RPMI8226 (cell line): Measurements from ENCODE around the gene GIPC2.
A peak's percentile ranks its signal among the peaks of the same experiment; 100 is the strongest.

Experiments
- DNase-seq: peaks from one replicate; pipeline ENCODE4 v3.0.0-alpha.2; 2015

GIPC2 gene

DNA sequence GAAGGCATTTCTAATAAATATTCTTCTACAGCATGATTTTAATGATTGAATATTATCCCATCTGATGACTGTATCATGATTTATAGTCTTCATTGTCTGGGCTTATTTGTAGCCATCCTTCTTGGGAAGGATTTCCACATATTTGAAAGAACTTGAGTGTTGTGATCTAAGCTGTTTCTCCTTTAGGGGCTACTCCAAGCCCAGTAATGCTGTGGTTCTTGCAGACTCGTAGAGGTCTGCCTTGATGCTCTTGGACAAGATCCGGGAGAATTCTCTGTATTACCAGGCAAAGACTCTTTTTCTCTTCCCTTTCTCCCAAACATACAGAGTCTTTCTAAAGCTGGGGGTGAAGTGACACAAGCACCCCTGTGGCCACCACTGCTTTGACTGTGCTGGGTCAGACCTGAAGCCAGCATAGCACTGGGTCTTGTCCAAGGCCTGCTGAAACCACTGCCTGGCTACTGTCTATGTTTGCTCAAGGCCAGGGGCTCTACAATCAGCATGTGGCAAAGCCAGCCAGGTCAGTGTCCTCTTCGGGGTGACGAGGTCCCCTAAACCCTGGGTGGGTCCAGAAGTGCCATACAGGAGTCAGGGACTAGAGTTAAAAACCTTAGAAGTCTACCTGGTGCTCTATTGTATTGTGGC is 107.4 kb downstream of the GIPC2 start:
- no peak for DNase-seq

- DNase-seq, result peak; percentile 40
Observed at GRCh38 chr1:78155121-78155520, 109.4 kb downstream of the GIPC2 start.

DNA sequence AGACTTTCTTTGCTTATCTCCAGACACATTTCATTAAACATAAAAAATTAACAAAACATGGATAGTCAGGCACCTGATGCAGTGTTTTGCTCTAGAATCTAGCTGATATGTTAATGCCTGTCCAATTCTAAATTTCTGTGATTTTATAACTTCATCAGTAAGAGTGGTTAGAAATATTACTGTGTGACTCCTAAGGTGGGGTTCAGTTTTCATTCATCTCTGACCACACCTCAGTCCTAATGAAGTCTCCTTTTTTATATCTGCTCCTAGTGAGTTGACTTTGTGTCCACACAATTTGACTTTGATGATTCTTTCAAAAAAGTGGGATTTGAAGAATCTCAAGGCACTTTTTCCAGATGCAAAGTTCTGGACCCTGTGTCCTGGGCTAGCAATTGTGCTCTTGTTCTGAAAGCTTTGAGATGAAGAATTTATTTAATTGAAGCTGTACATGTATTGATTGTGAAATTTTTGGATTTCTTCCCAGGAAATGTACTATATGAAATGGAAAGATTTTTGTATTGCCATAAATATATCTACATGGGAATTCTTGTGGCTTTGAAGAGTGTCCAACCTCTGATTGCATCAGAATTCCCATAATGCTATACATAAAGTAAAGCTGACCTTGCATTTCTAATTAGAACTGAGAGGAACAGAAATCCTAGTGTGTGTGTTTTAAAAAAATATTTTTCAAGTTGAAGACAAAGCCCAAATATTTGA is 111.2 kb downstream of the GIPC2 start:
- DNase-seq, result no peak

DNA sequence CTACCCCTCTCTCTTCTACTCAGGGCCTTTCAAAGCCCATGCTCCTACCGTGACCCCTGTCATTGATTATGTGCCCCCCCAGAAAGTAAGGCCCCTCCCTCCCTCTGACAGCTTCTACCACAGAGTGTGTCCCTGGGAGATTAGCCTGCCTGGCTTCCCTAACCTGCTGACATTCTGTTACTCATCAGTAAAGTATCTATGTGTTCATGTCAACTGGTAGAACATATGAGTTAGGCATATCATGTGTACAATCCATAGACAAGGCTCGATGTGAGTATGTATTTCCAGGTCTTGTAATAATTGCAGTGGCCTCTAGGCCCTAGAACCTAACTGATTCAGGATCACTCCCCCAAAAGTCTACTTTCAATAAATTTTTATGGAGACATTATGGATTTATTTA is 120.0 kb downstream of the GIPC2 start:
- DNase-seq, result no peak

DNA sequence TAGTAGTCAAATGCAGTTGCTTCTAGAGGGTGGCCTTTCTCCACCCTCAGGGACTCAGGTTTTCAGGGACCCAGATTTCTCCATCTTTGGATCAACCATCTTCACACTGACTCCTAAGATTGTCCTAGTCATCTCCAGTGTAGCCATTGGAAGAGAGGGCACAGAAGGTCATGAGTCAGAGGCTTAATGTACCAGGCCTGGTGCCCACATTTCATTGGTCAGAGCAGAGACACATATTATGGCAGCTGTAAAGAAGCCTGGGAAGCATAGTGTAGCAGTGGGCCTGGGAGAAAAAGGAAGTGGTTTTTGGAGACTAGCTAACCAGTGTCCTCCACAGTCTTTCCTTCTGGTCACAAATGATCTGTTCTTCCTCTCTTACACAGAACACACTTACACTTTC is 122.5 kb downstream of the GIPC2 start:
- DNase-seq, result no peak

- DNase-seq, result no peak
Observed at GRCh38 chr1:78170859-78171258, 125.1 kb downstream of the GIPC2 start.

- peak; percentile 3 for DNase-seq
Observed at GRCh38 chr1:78171736-78172590, 126.2 kb downstream of the GIPC2 start.

- no peak for DNase-seq
Observed at GRCh38 chr1:78176448-78176847, 130.7 kb downstream of the GIPC2 start.

DNA sequence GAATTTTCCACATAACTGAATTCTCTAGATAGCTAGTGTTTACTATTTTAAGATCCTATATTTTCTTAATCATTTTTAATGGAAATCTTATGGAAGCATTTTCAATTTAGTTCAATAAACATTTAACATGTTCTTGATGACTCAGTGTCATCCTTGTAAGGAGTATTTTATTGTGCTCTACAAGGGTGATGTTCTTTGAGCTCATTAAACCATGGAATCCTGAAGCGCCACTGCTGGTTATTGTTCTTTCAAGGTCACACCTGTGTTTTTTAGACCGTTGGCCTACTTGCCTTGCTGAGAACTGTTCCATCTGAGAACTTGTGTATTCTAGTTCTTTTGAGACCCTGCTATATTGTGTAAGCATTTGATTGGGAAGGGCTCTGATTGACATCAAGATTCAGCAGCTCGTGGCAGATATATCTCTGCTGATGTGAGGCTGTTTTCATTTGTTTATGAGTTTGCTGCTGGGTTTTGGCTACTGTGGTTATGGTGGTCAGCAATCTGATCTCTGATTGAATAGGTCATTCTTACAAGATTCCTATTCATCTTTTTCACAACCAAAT is 132.0 kb downstream of the GIPC2 start:
- DNase-seq, result no peak

- no peak for DNase-seq
Observed at GRCh38 chr1:78178816-78179215, 133.1 kb downstream of the GIPC2 start.

- no peak for DNase-seq
Observed at GRCh38 chr1:78184460-78185072, 138.8 kb downstream of the GIPC2 start.
